HL-60 (cell line): ENCODE data around the gene OPRL1.
A peak's percentile ranks its signal among the peaks of the same experiment; 100 is the strongest.

Experiments used
- DNase-seq, 2 experiments: peaks; one replicate each; pipeline ENCODE4 v3.0.0-alpha.2; 2010 to 2020; ENCODE audit warnings: low read depth in 1 of 2, low spot score in 1 of 2
- H3K27ac ChIP-seq: fragments of 250-450 bp; sonication (Bioruptor Pico); replicated peaks from 2 replicates; pipeline ENCODE4 v1.5.1; 2020; ENCODE audit warnings: mild to moderate bottlenecking, moderate library complexity
- H3K27me3 ChIP-seq: fragments of 250-450 bp; sonication (Bioruptor Pico); 2 replicates; pipeline ENCODE4 v1.5.1; 2021; ENCODE audit warnings: mild to moderate bottlenecking, moderate library complexity; ENCODE audit not compliant: insufficient read depth, poor library complexity, severe bottlenecking
- H3K4me3 ChIP-seq: replicated peaks from 2 replicates; pipeline ENCODE4 v1.5.1; 2011; ENCODE audit warnings: mild to moderate bottlenecking, control low read depth, low read length; ENCODE audit not compliant: insufficient read depth
- CTCF ChIP-seq: IDR thresholded peaks from one replicate; pipeline ENCODE4 v1.5.1; 2011; ENCODE audit warnings: low read length, control low read depth, inconsistent platforms; ENCODE audit not compliant: insufficient read depth
- GABPA ChIP-seq: IDR thresholded peaks from 2 replicates; pipeline ENCODE4 v1.6.1; 2012; ENCODE audit warnings: low read depth
- POLR2AphosphoS5 ChIP-seq: IDR thresholded peaks from 2 replicates; pipeline ENCODE4 v1.6.1; 2012; ENCODE audit warnings: low read depth
- REST ChIP-seq: IDR thresholded peaks from 2 replicates; pipeline ENCODE4 v1.6.1; 2012; ENCODE audit warnings: low read depth; ENCODE audit not compliant: insufficient replicate concordance
- SPI1 ChIP-seq: IDR thresholded peaks from 2 replicates; pipeline ENCODE4 v1.6.1; 2012; ENCODE audit warnings: low read depth, mild to moderate bottlenecking, borderline replicate concordance

The OPRL1 gene

DNA sequence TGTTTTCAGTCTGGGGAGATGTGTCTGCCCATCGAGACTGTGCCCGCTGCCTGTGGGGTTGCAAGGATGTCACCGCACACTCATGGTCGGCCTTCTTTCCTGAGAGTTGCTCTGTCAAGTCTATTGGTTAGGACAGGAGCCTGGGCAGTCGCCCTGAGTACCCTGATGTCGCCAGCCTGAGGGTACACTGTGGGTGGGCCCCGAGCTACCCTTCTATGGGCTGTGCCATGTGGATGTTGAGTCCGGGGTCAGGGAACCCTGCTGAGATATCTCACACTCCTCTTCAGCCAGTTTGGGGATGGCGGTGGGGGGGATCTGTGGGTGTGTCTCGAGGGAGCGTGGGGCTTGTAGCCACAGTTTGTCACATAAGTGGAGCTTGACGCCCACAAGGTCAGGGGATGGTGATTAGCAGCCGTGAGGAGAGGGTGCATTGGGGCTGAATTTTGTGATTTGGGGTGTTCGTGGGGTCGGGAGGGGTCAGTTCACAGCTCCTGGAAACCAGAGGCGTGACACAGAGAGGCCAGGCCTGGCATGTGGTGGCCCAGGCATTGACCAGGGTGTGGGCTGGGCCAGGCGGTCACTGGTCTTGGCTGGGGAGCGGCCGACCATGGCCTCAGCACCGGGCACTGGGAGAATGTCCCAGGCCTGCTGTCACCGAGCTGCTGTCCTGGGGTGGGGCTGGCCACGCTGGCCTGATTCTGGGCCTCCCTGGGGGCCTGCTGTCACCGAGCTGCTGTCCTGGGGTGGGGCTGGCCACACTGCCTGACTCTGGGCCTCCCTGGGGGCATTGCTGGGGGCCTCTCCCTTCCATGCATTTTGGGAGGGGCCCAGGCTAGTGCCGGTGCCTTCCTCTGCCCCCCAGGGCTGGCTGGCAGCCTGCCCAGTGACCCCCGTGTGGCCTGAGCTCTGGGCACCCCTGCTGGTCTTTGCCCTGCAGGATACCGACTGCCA is 29.1 kb downstream of the OPRL1 start:
- Histone ChIP-seq H3K27ac (0 out of 2 replicates have a peak overlapping the region, but pooled peaks have one; percentile 49), H3K4me3 (no peak overlapping the region)

GRCh38 chr20:64109831-64110391 is 30.0 kb downstream of the OPRL1 start:
- Histone ChIP-seq H3K27me3 (no peaks in the 10 kb centered on the region), H3K4me3 (no peak overlapping the region), H3K27ac (no peak overlapping the region)
- no peak for DNase-seq
- TF ChIP-seq GABPA (no peak), SPI1 (no peak), POLR2AphosphoS5 (no peak), CTCF (no peak), REST (no peak)

More for the DNA sequence above, 29.1 kb downstream of the OPRL1 start:
- TF ChIP-seq CTCF, result no peak
- TF ChIP-seq POLR2AphosphoS5, result no peak
- no peak for TF ChIP-seq SPI1
- no peak for TF ChIP-seq GABPA
- TF ChIP-seq REST, result no peak
- no peak for DNase-seq
- H3K27me3 ChIP-seq, result no peaks in the 10 kb centered on the region

DNA sequence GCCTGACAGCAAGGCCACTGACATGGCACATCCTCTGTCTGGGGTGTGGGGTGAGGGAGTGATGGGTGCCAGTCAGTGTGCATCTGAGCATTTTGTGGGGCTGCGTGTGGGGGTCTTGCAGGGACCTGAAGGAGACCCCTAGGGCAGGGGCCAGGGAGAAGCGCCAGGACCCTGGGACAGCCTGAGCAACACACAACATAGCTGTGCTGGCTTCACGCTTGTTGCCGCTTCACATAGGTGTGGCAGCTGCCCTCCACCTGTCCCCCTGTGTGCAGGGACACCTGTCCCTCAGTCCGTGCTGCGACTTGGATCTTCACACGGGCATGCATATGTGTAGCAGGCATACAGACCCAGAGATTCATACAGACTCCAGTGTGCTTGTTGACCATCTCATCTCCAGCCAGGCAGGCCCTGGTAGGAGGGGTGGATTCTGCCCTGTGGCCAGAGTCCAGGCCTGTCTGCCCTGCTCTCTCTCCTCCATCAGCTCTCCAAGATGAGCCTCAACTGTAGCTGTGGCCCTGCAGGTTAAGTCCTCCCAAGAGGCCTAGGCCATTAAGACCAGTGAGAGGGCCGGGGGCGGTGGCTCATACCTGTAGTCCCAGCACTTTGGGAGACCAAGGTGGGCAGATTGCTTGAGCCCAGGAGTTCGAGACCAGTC is 30.7 kb downstream of the OPRL1 start:
- Histone ChIP-seq H3K4me3 (no peak overlapping the region), H3K27ac (no peak overlapping the region), H3K27me3 (no peaks in the 10 kb centered on the region)
- no peak for TF ChIP-seq CTCF
- no peak for TF ChIP-seq POLR2AphosphoS5
- TF ChIP-seq SPI1, result no peak
- no peak for TF ChIP-seq GABPA
- TF ChIP-seq REST, result no peak
- DNase-seq, result no peak
